Fibroblast of peridontal ligament (primary cell): ENCODE measurements around the gene SKIDA1.

ENCODE experiments used
- DNase-seq: peaks from one replicate; pipeline ENCODE4 v3.0.0-alpha.2; 2010; ENCODE audit errors: extremely low read depth

The SKIDA1 gene

GRCh38 chr10:21482821-21483220, 42.7 kb downstream of the SKIDA1 start:
- no peak for DNase-seq

GRCh38 chr10:21481407-21481806, 44.1 kb downstream of the SKIDA1 start:
- DNase-seq, result no peak

- no peak for DNase-seq
Measured at GRCh38 chr10:21479570-21480315, 45.7 kb downstream of the SKIDA1 start.

GRCh38 chr10:21475393-21475792, 50.1 kb downstream of the SKIDA1 start:
- DNase-seq, result no peak

- no peak for DNase-seq
Measured at GRCh38 chr10:21473541-21473940, 51.9 kb downstream of the SKIDA1 start.

GRCh38 chr10:21473135-21473534, 52.3 kb downstream of the SKIDA1 start:
- no peak for DNase-seq

GRCh38 chr10:21468086-21468485, 57.4 kb downstream of the SKIDA1 start:
- DNase-seq, result no peak

- no peak for DNase-seq
Measured at GRCh38 chr10:21467633-21468032, 57.8 kb downstream of the SKIDA1 start.

GRCh38 chr10:21464134-21464533, 61.3 kb downstream of the SKIDA1 start:
- no peak for DNase-seq
